OCI-LY7 (cell line): Measurements from ENCODE around the gene SRRM1.

Source experiments
- CTCF ChIP-seq: fragments of 200-600 bp; sonication (generic); conservative IDR thresholded peaks from 2 replicates; pipeline ENCODE4 v1.5.1; 2014; ENCODE audit warnings: mild to moderate bottlenecking, antibody characterized with exemption, low read length, moderate library complexity, mixed read lengths
- EZH2phosphoT487 ChIP-seq: fragments of 200-600 bp; sonication (generic); IDR thresholded peaks from 2 replicates; pipeline ENCODE4 v1.6.1; 2018; ENCODE audit warnings: low read depth, borderline replicate concordance, mild to moderate bottlenecking, mixed run types, antibody characterized with exemption, low read length, moderate library complexity, mixed read lengths

DNA sequence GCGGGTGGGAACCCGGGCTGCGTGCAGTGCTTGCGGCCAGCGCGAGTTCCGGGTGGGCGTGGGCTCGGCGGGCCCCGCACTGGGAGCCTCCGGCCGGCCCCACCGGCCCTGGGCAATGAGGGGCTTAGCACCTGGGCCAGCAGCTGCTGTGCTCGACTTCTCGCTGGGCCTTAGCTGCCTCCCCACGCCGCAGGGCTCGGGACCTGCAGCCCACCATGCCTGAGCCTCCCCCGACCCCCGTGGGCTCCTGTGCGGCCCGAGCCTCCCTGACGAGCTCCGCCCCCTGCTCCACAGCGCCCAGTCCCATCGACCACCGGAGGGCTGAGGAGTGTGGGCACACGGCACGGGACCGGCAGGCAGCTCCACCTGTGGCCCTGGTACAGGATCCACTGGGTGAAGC, 78.4 kb downstream of the SRRM1 start:
- TF ChIP-seq CTCF (no peak), EZH2phosphoT487 (no peak)
